GM12864 (cell line): ENCODE measurements around the gene LRP1-AS.

Experiments used
- DNase-seq: peaks from one replicate; pipeline ENCODE4 v3.0.0-alpha.2; 2011; ENCODE audit warnings: low read depth
- H3K4me3 ChIP-seq: 2 replicates; pipeline ENCODE4 v1.5.1; 2011; ENCODE audit warnings: mild to moderate bottlenecking, low read depth, low read length, control low read depth
- TF ChIP-seq, protein P1 (sequence below): IDR thresholded peaks from 2 replicates; pipeline ENCODE4 v1.5.1; 2011; ENCODE audit warnings: low read depth, mild to moderate bottlenecking, moderate library complexity, low read length, control low read depth, inconsistent platforms; ENCODE audit errors: missing control alignments

Gene LRP1-AS

DNA sequence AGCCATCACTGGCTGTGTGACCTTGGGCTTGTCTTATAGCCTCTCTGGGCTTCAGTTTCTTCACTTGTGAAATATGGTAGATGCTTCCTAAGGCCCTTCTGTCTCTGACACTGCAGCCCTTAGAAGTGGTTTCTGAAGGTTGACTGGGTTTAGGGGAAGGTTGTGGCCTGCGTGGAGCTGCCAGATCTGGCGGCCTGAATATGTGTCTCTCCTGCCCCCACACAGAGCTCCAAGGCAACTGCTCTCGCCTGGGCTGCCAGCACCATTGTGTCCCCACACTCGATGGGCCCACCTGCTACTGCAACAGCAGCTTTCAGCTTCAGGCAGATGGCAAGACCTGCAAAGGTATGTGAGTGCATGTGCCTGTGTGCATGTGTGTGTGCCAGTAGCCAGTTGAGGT is 4.0 kb downstream of the LRP1-AS start:
- H3K4me3 ChIP-seq: no peak overlapping the region
- TF ChIP-seq, protein P1, sequence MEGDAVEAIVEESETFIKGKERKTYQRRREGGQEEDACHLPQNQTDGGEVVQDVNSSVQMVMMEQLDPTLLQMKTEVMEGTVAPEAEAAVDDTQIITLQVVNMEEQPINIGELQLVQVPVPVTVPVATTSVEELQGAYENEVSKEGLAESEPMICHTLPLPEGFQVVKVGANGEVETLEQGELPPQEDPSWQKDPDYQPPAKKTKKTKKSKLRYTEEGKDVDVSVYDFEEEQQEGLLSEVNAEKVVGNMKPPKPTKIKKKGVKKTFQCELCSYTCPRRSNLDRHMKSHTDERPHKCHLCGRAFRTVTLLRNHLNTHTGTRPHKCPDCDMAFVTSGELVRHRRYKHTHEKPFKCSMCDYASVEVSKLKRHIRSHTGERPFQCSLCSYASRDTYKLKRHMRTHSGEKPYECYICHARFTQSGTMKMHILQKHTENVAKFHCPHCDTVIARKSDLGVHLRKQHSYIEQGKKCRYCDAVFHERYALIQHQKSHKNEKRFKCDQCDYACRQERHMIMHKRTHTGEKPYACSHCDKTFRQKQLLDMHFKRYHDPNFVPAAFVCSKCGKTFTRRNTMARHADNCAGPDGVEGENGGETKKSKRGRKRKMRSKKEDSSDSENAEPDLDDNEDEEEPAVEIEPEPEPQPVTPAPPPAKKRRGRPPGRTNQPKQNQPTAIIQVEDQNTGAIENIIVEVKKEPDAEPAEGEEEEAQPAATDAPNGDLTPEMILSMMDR: no peak
- no peak for DNase-seq

GRCh38 chr12:57142727-57143126 is 4.7 kb downstream of the LRP1-AS start:
- H3K4me3 ChIP-seq: no peak overlapping the region
- TF ChIP-seq, protein P1: no peak
- no peak for DNase-seq

DNA sequence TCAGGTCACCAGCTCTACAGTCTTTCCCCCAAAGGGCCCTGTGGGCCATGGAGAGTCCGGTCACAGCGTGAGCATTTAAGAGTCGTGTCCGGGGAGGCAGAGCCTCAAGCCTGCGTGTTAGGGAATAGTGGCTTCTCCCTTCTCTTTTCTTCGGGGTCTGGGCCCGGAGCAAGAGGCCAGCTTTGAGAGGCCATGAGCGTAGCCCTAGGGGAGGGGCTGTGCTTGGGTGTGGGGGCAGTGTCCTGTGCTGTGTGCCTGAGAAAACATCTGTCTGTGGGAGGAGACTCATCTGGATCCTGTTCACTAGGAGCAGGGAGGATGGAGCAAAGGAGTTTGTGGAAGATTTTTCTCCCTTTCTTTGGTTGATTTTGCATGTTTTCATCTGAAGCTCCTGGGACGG is 5.3 kb downstream of the LRP1-AS start:
- DNase-seq: no peak
- H3K4me3 ChIP-seq: no peak overlapping the region
- TF ChIP-seq, protein P1: no peak

DNA sequence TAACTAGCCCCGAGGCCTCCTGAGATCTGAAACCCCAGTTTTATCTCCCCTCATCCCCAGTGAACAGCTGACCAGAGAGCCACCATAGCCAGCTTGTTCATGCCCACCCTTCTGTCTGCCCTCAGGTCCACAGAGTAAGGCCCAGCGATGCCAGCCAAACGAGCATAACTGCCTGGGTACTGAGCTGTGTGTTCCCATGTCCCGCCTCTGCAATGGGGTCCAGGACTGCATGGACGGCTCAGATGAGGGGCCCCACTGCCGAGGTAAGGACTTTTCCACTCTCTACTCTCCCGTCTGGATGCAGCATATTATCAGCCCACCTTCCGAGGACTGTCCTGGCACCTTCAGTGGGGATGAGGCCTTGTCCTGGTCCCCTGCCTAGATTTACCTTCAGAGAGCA is 6.2 kb downstream of the LRP1-AS start:
- no peak overlapping the region for H3K4me3 ChIP-seq
- TF ChIP-seq, protein P1: no peak
- no peak for DNase-seq

- TF ChIP-seq, protein P1: no peak
- no peak for DNase-seq
- H3K4me3 ChIP-seq: no peak overlapping the region
These were observed 7.4 kb downstream of the LRP1-AS start for GRCh38 chr12:57139796-57140649.

- H3K4me3 ChIP-seq: no peak overlapping the region
- no peak for DNase-seq
- TF ChIP-seq, protein P1: no peak
These were observed 8.7 kb downstream of the LRP1-AS start for GRCh38 chr12:57138526-57139272.
